Osteoblast (primary cell): Measurements from ENCODE around the gene VWA1. TPM values are rescaled to one million over a fixed set of nuclear protein-coding genes. Genes with fewer than 3 reads are reported as not detected.
A peak's percentile ranks its signal among the peaks of the same experiment; 100 is the strongest.
"Not testable (repeated sequence)": the region's sequence is repeated elsewhere in the genome, so short reads cannot be mapped to it uniquely, and the experiment has no call there.

Source experiments
- DNase-seq: peaks from one replicate; pipeline ENCODE4 v3.0.0; 2011; ENCODE audit warnings: low spot score, mixed read lengths; ENCODE audit not compliant: insufficient read length; ENCODE audit errors: missing footprints
- H2AFZ ChIP-seq: 2 replicates; pipeline ENCODE4 v1.6.0; 2011; ENCODE audit warnings: mild to moderate bottlenecking, low read length
- H3K27ac ChIP-seq: 2 replicates; pipeline ENCODE4 v1.5.1; 2011; ENCODE audit warnings: mild to moderate bottlenecking, low read depth, low read length, moderate library complexity
- H3K27me3 ChIP-seq: 2 replicates; pipeline ENCODE4 v1.6.0; 2012; ENCODE audit warnings: mild to moderate bottlenecking, control low read depth, inconsistent platforms, low read length, moderate library complexity; ENCODE audit not compliant: insufficient read depth
- H3K36me3 ChIP-seq: 2 replicates; pipeline ENCODE4 v1.5.1; 2011; ENCODE audit warnings: mild to moderate bottlenecking, low read length, control low read depth, moderate library complexity; ENCODE audit not compliant: insufficient read depth
- H3K4me1 ChIP-seq: 2 replicates; pipeline ENCODE4 v1.5.1; 2011; ENCODE audit warnings: mild to moderate bottlenecking, low read length, control low read depth, moderate library complexity; ENCODE audit not compliant: insufficient read depth
- H3K4me2 ChIP-seq: 2 replicates; pipeline ENCODE4 v1.6.0; 2011; ENCODE audit warnings: mild to moderate bottlenecking, low read length; ENCODE audit not compliant: insufficient read depth
- H3K4me3 ChIP-seq: fragments of 200-600 bp; sonication (generic); 3 replicates; pipeline ENCODE4 v1.5.1; 2012; ENCODE audit warnings: mild to moderate bottlenecking, low read length, inconsistent platforms; ENCODE audit not compliant: insufficient read depth
- H3K79me2 ChIP-seq: 2 replicates; pipeline ENCODE4 v1.6.0; 2012; ENCODE audit warnings: mild to moderate bottlenecking, low read length, control low read depth, inconsistent platforms; ENCODE audit not compliant: insufficient read depth
- H3K9me3 ChIP-seq: 2 replicates; pipeline ENCODE4 v1.5.1; 2011; ENCODE audit warnings: low read depth, low read length, control low read depth
- H4K20me1 ChIP-seq: 2 replicates; pipeline ENCODE4 v1.6.0; 2012; ENCODE audit warnings: mild to moderate bottlenecking, low read length, control low read depth; ENCODE audit not compliant: insufficient read depth
- total RNA-seq: library from RNA; depleted of rRNA; stranded (reverse); fragments of >200 nt; gene quantifications from 2 replicates; pipeline ENCODE4 v1.2.3, GENCODE V29; 2012
- TF ChIP-seq, protein P1 (sequence below): IDR thresholded peaks from 2 replicates; pipeline ENCODE4 v1.5.1; 2011; ENCODE audit warnings: mild to moderate bottlenecking, low read depth, low read length, moderate library complexity; ENCODE audit errors: extremely low read depth

The VWA1 gene
- total RNA-seq, 1 donor = 4.3 TPM

DNA sequence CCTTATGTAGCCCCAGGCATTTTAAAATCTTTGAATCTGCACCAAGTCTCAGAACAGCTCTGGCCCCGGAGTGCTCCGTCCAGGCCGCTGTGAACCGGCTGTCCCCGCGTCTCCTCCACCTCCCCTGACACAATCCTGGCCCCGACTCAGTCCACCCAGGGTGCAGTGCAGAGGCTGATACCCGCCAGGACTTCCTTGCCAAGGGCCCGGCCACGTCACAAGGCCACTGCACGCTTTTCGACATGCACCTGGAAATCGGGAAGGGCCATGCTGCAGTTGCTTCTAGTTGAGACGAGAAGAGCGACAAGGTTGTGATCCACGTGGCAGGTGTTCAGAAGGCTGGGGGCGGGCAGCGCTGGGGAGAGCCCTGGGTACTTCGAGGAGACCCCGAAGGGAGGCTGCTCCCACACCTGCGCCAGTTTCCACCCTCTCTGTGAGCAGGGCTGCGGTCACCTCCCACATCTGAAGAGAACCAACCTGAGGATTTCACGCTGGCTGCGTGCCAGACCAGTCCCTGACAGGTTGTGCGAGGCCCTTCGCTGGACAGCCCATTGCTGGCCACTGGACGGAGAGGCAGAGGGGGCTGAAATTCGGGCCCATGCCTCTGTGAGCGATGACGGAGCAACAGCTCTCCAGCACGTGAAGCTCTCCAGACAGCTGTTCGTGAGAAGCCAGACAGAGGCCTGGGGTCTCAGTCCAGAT is 6.7 kb downstream of the VWA1 start:
- H2AFZ ChIP-seq = no peak overlapping the region

DNA sequence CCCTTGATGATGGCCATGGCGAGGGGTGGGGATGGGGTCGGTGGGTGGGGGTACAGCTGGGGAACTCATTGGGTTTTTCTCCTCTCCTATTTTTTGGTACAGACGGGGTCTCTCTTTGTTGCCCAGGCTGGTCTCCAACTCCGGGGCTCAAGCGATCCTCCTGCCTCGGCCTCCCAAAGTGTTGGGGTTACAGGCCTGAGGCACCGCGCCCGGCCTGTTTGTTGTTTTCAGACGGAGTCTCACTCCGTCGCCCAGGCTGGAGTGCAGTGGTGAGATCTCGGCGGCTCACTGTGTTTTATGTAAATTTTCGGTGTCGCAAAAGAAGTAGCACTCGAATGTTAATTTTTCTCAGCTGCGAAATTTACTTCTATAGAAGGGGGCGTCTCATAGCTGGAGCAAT is 11.1 kb downstream of the VWA1 start:
- not testable (repeated sequence) for H3K4me3 ChIP-seq, H3K27me3 ChIP-seq, H3K4me2 ChIP-seq, H3K9me3 ChIP-seq, H3K36me3 ChIP-seq, DNase-seq, H3K79me2 ChIP-seq, H4K20me1 ChIP-seq, H2AFZ ChIP-seq, H3K4me1 ChIP-seq, H3K27ac ChIP-seq

More for the DNA sequence above, 6.7 kb downstream of the VWA1 start:
- TF ChIP-seq, protein P1, sequence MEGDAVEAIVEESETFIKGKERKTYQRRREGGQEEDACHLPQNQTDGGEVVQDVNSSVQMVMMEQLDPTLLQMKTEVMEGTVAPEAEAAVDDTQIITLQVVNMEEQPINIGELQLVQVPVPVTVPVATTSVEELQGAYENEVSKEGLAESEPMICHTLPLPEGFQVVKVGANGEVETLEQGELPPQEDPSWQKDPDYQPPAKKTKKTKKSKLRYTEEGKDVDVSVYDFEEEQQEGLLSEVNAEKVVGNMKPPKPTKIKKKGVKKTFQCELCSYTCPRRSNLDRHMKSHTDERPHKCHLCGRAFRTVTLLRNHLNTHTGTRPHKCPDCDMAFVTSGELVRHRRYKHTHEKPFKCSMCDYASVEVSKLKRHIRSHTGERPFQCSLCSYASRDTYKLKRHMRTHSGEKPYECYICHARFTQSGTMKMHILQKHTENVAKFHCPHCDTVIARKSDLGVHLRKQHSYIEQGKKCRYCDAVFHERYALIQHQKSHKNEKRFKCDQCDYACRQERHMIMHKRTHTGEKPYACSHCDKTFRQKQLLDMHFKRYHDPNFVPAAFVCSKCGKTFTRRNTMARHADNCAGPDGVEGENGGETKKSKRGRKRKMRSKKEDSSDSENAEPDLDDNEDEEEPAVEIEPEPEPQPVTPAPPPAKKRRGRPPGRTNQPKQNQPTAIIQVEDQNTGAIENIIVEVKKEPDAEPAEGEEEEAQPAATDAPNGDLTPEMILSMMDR = no peak
- Histone ChIP-seq H3K27ac (no peak overlapping the region), H3K4me3 (no peak overlapping the region), H3K9me3 (no peaks in the 10 kb centered on the region), H3K79me2 (no peaks in the 10 kb centered on the region), H3K27me3 (no peaks in the 10 kb centered on the region), H3K4me1 (peaks cover 5% of the 10 kb centered on the region), H3K36me3 (no peaks in the 10 kb centered on the region), H4K20me1 (no peaks in the 10 kb centered on the region), H3K4me2 (no peak overlapping the region)
- DNase-seq = peak; percentile 84

DNA sequence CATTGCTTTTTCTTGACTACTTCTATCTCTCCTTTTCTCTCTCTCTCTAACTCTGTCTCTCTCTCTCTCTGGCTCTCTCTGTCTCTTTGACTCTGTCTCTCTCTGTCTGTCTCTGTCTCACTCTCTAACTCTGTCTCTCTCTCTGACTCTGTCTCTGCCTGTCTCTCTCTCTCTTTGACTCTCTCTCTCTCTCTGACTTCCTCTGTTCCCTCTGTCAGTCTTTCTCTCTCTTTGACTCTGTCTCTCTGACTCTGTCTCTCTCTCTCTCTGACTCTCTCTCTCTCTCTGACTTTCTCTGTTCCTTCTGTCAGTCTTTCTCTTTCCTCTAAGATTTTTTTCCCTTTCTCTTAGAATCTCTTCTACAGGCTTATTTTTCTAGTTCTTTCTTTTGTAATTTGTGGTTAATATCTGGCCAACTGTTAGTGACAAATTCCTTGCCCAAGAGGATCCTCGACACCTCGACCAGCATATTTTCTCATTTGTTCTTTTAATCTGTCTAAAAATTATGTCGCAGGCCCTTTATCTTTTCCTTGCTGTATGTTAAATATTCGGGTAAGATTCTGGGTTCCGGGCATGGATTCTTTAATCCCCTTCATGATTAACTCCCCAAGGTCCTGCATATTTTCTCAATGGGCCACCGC is 13.7 kb downstream of the VWA1 start, which contains the start of gene ATAD3C:
ATAD3C (plus strand) TSS at position 591 of the 641 bp plus-strand sequence. CDS start 995 bp downstream, outside the sequence.
- no peak within 1 kb of the TSS for H3K4me2 ChIP-seq
- no peak for DNase-seq
- no peak within 1 kb of the TSS for H3K4me3 ChIP-seq
- H2AFZ ChIP-seq = no peak within 1 kb of the TSS
- H3K79me2 ChIP-seq = no peaks in the 10 kb centered on the region
- no peaks in the 10 kb centered on the region for H3K4me1 ChIP-seq
- no peaks in the 10 kb centered on the region for H3K36me3 ChIP-seq
- H3K9me3 ChIP-seq = no peaks in the 10 kb centered on the region
- no peaks in the 10 kb centered on the region for H4K20me1 ChIP-seq
- no peaks in the 10 kb centered on the region for H3K27me3 ChIP-seq
- no peak within 1 kb of the TSS for H3K27ac ChIP-seq
- TF ChIP-seq, protein P1 = no peak

DNA sequence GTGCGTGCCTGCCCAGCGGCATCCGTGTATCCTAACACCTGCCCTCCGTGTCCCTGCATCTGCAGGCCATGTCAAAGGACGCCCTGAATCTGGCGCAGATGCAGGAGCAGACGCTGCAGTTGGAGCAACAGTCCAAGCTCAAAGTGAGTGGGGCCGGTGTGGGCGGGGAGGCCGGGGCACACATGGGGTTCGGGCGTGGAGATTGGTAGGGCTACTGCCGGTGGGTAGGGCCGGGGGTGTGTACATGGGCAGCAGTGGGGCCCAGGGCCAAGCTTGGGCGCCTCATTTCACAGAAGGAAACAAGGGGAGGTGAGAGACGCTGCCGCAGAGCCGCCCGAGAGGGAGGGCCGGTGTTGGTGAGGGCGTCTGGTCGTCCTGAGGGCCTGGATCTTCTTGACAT is 15.1 kb downstream of the VWA1 start:
- not testable (repeated sequence) for H4K20me1 ChIP-seq, H3K36me3 ChIP-seq, H3K4me2 ChIP-seq, H3K27me3 ChIP-seq, H3K4me1 ChIP-seq, H3K27ac ChIP-seq, H3K9me3 ChIP-seq, H3K79me2 ChIP-seq, H2AFZ ChIP-seq, H3K4me3 ChIP-seq
- peak; percentile 41 for DNase-seq
